GM21825 (cell line): ENCODE data around the gene MADD.

Source experiments
- ATAC-seq: cut with Tn5 transposase; IDR thresholded peaks from one replicate; pipeline ENCODE4 v1.9.1; 2021; ENCODE audit warnings: mild to moderate bottlenecking, moderate library complexity; ENCODE audit not compliant: unreplicated experiment

Gene MADD

GRCh38 chr11:47378010-47378835 is 108.3 kb downstream of the MADD start, which contains the start of gene SPI1:
Gene SPI1, minus strand, starts transcription at chr11:47378547. Its CDS starts 194 bp downstream, at chr11:47378353.
- ATAC-seq, result peak; percentile 83

- no peak for ATAC-seq
Observed at GRCh38 chr11:47378836-47379170, 108.9 kb downstream of the MADD start.

- no peak for ATAC-seq
Observed at GRCh38 chr11:47379317-47379716, 109.4 kb downstream of the MADD start.
